Upper lobe of right lung (tissue), 1 donor: ENCODE results near the gene STK32B. TPM values are rescaled to one million over a fixed set of nuclear protein-coding genes. Genes with fewer than 3 reads are reported as not detected.
"Not testable (repeated sequence)": the region's sequence is repeated elsewhere in the genome, so short reads cannot be mapped to it uniquely, and the experiment has no call there.

ENCODE experiments used
- ATAC-seq: fragments of 200-7000 bp; cut with Tn5 transposase; one replicate; pipeline ENCODE4 v1.9.1; 2020; ENCODE audit warnings: mild to moderate bottlenecking, moderate library complexity
- DNase-seq: peaks from one replicate; pipeline ENCODE4 v3.0.0-alpha.2; 2020
- H3K27ac ChIP-seq: fragments of 200-600 bp; one replicate; pipeline ENCODE4 v1.8.0; 2022
- H3K27me3 ChIP-seq: fragments of 200-600 bp; one replicate; pipeline ENCODE4 v1.8.0; 2022; ENCODE audit warnings: mild to moderate bottlenecking
- H3K36me3 ChIP-seq: fragments of 200-600 bp; one replicate; pipeline ENCODE4 v1.8.0; 2022
- H3K4me1 ChIP-seq: fragments of 200-600 bp; one replicate; pipeline ENCODE4 v1.8.0; 2022
- H3K4me3 ChIP-seq: fragments of 200-600 bp; one replicate; pipeline ENCODE4 v1.8.0; 2022; ENCODE audit warnings: mild to moderate bottlenecking
- H3K9me3 ChIP-seq: fragments of 200-600 bp; one replicate; pipeline ENCODE4 v1.8.0; 2022
- CTCF ChIP-seq: fragments of 200-600 bp; IDR thresholded peaks from one replicate; pipeline ENCODE4 v1.8.0; 2022; ENCODE audit warnings: antibody characterized with exemption
- intact Hi-C: fragments of 100-400 bp; cut with DNase I; formaldehyde crosslinking; loops from one replicate; pipeline ENCODE4 v1.11.0; 2022
- total RNA-seq: library from RNA; stranded (reverse); fragmentation: NEBNext Ultra II Directional; extraction: Animal tissue kit (Norgen Biotek cat#: 25700); gene quantifications from one replicate; pipeline ENCODE4 v1.2.1, GENCODE V29; 2021
- donor health status: DM: no; HTN: yes; CAD: no; lungs with severe emphysema.

Gene STK32B
- total RNA-seq, 1 donor from 2014 or later = 2.8 TPM

DNA sequence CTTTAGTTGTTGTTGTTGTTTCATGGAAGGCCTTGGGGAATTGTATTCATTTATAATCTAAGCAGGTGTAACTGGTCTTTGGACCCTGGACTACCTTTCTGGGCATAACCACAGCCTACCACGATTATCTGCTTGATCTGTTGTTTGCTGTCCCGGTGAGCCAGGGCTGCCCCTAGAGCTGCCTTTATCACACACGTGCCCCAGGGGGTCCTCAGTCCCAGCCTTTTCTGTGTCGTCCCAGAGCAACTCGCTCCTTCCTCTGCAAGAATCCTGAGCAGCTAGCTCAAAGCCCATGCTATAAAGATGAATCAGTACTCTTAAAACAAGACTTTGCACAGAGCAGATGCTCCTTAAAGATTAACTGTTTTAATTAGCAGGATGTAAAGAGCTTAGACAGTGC is 383.9 kb downstream of the STK32B start:
- no peak for ATAC-seq
- Histone ChIP-seq H3K4me3 (no peak overlapping the region), H3K36me3 (no peaks in the 10 kb centered on the region), H3K27ac (no peak overlapping the region), H3K4me1 (no peaks in the 10 kb centered on the region), H3K27me3 (no peaks in the 10 kb centered on the region), H3K9me3 (no peaks in the 10 kb centered on the region)
- TF ChIP-seq CTCF = no peak
- DNase-seq = no peak
- intact Hi-C loops = no loop called here

- ATAC-seq (no peak), DNase-seq (no peak)
- Histone ChIP-seq H3K4me1 (no peaks in the 10 kb centered on the region), H3K36me3 (no peaks in the 10 kb centered on the region), H3K27ac (no peak overlapping the region), H3K4me3 (no peak overlapping the region), H3K27me3 (no peaks in the 10 kb centered on the region), H3K9me3 (no peaks in the 10 kb centered on the region)
- intact Hi-C loops = no loop called here
- TF ChIP-seq CTCF = no peak
Measured at GRCh38 chr4:5435823-5436222, 384.5 kb downstream of the STK32B start.

GRCh38 chr4:5443976-5444802 is 392.9 kb downstream of the STK32B start:
- ATAC-seq, H3K9me3 ChIP-seq, H3K4me1 ChIP-seq, intact Hi-C loops, H3K36me3 ChIP-seq, H3K27me3 ChIP-seq, DNase-seq, H3K4me3 ChIP-seq, H3K27ac ChIP-seq: not testable (repeated sequence)

GRCh38 chr4:5444918-5445517 is 393.7 kb downstream of the STK32B start:
- DNase-seq (no peak), ATAC-seq (no peak)
- H3K27me3 ChIP-seq = no peaks in the 10 kb centered on the region
- H3K4me1 ChIP-seq = no peaks in the 10 kb centered on the region
- H3K36me3 ChIP-seq = no peaks in the 10 kb centered on the region
- TF ChIP-seq CTCF = no peak
- intact Hi-C loops = no loop called here
- no peaks in the 10 kb centered on the region for H3K9me3 ChIP-seq
- H3K4me3 ChIP-seq = no peak overlapping the region
- H3K27ac ChIP-seq = no peak overlapping the region

- ATAC-seq (no peak), DNase-seq (no peak)
- Histone ChIP-seq H3K36me3 (no peaks in the 10 kb centered on the region), H3K4me3 (no peak overlapping the region), H3K27ac (no peak overlapping the region), H3K9me3 (no peaks in the 10 kb centered on the region), H3K4me1 (no peaks in the 10 kb centered on the region), H3K27me3 (no peaks in the 10 kb centered on the region)
- intact Hi-C loops = no loop called here
- TF ChIP-seq CTCF = no peak
Measured at GRCh38 chr4:5446595-5447226, 395.4 kb downstream of the STK32B start.

DNA sequence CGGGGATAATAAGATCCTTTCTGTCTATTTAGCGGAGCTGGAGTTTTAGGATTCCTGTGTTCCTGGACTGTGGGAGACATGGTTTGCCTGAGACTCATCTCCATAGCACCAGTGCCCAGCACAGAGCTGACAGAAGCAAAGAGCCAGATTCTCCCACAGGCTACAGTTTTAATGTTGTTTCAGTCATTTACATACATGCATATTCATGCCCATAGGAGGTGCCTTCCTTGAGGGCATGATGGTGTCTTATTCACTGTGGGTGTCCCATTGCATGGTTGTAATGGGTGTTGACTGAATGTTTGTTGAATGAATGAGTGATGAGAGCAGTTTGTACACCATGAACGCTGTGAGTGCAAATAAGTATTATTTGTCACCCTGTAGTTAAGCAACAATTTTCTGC is 396.5 kb downstream of the STK32B start:
- no peaks in the 10 kb centered on the region for H3K27me3 ChIP-seq
- H3K36me3 ChIP-seq = no peaks in the 10 kb centered on the region
- H3K9me3 ChIP-seq = no peaks in the 10 kb centered on the region
- H3K4me3 ChIP-seq = no peak overlapping the region
- DNase-seq (no peak), ATAC-seq (no peak)
- intact Hi-C loops = no loop called here
- no peak for TF ChIP-seq CTCF
- no peak overlapping the region for H3K27ac ChIP-seq
- H3K4me1 ChIP-seq = no peaks in the 10 kb centered on the region
